SIG-M5 treated with dmso at 0.1 percent for 504 hours (cell line): ENCODE measurements around the gene DYNC2I2.
"Not testable (repeated sequence)": the region's sequence is repeated elsewhere in the genome, so short reads cannot be mapped to it uniquely, and the experiment has no call there.

Experiments used
- DNase-seq: peaks from one replicate; lab custom pipeline; 2025; ENCODE audit not compliant: unreplicated experiment; lab: John Stamatoyannopoulos, UW

DYNC2I2 gene

DNA sequence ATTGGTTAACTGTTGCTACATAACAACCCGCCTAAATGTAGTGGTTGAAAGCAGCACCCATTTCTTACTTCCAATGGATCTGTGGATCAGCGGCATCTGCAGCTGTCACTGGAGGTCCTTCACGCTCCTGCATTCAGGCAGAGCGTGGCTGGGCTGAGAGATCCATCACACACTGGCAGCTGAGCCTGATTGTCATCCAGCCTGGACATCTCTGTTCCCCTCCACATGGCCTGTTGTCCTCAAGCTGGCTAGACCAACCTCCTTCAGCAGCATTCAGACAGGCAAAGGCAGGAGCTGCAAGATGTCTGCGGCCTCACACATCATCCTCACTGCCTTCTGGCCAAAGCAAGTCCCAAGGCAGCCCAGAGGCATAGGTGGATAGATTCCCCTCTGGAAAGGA is 36.9 kb downstream of the DYNC2I2 start:
- DNase-seq, result no peak

GRCh38 chr9:128619127-128619526 is 37.5 kb downstream of the DYNC2I2 start:
- DNase-seq, result no peak

- DNase-seq, result no peak
These were observed 38.7 kb downstream of the DYNC2I2 start for GRCh38 chr9:128617943-128618342.

GRCh38 chr9:128615571-128615970 is 41.1 kb downstream of the DYNC2I2 start:
- DNase-seq, result no peak

DNA sequence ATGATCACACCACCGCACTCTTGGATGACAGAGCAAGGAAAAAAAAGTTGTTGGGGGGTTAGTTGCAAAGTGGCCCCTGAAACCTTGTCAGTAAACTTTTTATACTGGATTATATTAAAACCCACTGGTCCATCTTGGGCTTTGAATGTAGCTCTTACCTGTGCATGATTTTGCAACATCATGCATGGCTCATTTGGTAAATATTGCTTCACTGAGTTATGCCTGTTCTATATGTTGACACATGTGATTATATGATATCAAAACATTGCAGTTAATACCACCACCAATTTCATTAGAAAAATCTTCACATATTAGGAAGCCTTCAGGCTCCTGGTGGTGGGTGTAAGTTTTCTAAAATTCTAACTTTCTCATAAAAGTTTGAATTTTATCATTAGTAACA is 41.9 kb downstream of the DYNC2I2 start:
- no peak for DNase-seq

GRCh38 chr9:128611600-128612394 is 44.9 kb downstream of the DYNC2I2 start:
- DNase-seq, result no peak

DNA sequence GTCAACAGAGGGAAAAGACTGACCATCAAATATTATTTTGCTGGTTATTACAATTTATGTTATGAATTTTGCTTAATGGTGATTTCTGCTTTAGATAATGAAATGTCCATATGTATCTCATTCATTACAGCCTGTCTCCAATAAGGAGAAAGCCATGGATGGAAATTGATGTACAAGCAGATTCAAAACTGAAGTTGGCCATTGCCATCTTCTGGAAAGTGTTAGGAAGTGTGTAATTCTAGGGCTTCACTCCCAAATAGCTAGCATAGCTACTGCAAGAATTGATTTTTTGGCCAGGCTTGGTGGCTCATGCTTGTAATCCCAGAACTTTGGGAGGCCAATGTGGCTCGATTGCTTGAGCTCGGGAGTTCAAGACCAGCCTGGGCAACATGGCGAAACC is 45.8 kb downstream of the DYNC2I2 start:
- DNase-seq, result no peak

- DNase-seq, result no peak
These were observed 48.9 kb downstream of the DYNC2I2 start for GRCh38 chr9:128607642-128608350.

GRCh38 chr9:128603697-128604096 is 53.0 kb downstream of the DYNC2I2 start:
- no peak for DNase-seq

GRCh38 chr9:128600099-128600498 is 56.5 kb downstream of the DYNC2I2 start:
- no peak for DNase-seq

DNA sequence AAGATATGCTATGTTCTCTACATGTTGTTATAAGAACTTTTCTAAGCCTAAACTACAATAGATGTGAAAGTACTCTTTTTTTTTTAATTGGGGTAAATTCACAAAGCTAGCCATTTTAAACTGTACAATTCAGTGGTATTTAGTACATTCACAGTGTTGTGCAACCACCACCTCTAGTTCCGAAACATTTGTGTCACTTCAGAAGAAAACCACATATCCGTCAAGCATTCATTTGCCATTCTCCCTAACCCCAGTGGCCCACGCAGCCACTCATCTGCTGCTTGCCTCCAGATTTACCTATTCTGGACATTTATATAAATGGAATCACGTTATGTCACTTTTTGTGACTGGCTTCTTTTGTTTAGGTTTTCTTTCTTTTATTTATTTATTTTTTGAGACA is 61.2 kb downstream of the DYNC2I2 start:
- DNase-seq, result peak; percentile 37

GRCh38 chr9:128593856-128594255 is 62.8 kb downstream of the DYNC2I2 start:
- DNase-seq, result no peak

- no peak for DNase-seq
These were observed 63.6 kb downstream of the DYNC2I2 start for GRCh38 chr9:128593039-128593438.

- DNase-seq, result no peak
These were observed 67.9 kb downstream of the DYNC2I2 start for GRCh38 chr9:128588581-128589233.

DNA sequence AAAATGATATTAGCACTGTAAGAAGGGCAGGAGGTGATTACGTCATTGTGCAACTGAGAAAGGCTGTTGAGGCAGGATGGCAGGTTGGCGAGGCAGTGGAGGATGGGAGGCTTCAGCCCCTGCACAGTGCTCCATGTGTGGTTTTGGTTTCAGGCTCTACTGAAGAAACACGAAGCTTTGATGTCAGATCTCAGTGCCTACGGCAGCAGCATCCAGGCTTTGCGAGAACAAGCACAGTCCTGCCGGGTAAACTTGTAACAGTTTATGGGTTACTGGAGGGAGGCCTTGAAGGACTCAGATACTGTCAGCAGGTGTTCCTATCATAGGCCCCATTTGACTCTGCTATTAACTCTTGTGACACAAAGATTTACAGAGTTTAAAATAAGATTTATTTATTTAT is 69.2 kb downstream of the DYNC2I2 start:
- no peak for DNase-seq

DNA sequence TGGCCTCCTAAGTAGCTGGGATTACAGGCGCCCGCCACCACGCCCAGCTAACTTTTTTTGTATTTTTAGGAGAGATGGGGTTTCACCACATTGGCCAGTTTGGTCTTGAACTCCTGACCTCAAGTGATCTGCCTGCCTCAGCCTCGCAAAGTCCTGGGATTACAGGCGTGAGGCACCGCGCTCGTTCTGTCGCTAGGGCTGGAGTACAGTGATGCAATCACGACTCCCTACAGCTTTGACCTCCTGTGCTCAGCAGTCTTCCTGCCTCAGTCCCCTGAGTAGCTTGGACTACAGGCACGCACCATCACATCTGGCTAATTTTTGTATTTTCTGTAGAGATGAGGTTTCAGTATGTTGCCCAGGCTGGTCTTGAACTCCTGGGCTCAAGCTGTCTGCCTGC is 69.7 kb downstream of the DYNC2I2 start:
- DNase-seq, result not testable (repeated sequence)

DNA sequence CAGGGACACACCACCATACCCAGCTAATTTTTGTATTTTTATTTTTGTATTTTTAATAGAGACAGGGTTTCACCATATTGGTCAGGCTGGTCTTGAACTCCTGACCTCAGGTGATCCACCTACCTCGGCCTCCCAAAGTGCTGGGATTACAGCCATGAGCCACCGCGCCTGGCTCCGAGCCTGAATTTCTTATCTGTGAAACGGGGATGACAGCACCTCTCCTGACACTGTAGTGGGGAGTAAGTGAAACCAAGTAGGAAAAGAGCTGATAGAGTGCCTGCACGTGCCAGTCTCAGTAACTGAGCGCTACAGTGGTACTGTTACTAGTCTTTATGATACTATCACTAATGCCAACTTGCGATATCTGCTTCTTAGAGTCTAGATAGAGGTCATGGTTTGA is 71.5 kb downstream of the DYNC2I2 start:
- not testable (repeated sequence) for DNase-seq
